ENCODE measurements around the gene UMOD.

Gene UMOD

DNA sequence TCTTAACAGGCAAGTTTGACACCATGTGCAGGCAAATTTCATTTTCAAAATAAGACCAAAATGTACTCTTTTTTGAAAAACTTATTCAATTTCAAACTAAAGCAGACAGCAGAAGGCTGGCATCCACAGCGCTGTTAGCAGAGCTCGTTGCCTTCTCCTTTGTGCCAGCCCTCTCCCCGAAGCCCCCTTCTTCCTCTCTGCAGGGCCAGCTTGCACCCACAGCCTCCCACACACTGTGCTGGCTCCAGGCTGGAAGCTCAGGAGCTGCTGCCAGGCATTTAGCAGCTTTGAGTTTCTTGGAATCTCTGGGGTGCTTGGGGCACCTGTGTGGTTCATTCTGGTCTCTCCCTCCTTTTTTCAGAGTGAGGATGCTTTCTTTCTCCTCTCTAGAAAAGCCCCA, 62.9 kb downstream of the UMOD start:
- H3K27me3 ChIP-seq (ENCODE audit: insufficient read depth, poor library complexity, severe bottlenecking) = peaks cover 3% of the 10 kb centered on the region
- TF ChIP-seq SPI1 (IDR thresholded peaks at IDR 0.05; ENCODE audit: borderline replicate concordance, low read depth) = no peak
- TF ChIP-seq, protein P1, sequence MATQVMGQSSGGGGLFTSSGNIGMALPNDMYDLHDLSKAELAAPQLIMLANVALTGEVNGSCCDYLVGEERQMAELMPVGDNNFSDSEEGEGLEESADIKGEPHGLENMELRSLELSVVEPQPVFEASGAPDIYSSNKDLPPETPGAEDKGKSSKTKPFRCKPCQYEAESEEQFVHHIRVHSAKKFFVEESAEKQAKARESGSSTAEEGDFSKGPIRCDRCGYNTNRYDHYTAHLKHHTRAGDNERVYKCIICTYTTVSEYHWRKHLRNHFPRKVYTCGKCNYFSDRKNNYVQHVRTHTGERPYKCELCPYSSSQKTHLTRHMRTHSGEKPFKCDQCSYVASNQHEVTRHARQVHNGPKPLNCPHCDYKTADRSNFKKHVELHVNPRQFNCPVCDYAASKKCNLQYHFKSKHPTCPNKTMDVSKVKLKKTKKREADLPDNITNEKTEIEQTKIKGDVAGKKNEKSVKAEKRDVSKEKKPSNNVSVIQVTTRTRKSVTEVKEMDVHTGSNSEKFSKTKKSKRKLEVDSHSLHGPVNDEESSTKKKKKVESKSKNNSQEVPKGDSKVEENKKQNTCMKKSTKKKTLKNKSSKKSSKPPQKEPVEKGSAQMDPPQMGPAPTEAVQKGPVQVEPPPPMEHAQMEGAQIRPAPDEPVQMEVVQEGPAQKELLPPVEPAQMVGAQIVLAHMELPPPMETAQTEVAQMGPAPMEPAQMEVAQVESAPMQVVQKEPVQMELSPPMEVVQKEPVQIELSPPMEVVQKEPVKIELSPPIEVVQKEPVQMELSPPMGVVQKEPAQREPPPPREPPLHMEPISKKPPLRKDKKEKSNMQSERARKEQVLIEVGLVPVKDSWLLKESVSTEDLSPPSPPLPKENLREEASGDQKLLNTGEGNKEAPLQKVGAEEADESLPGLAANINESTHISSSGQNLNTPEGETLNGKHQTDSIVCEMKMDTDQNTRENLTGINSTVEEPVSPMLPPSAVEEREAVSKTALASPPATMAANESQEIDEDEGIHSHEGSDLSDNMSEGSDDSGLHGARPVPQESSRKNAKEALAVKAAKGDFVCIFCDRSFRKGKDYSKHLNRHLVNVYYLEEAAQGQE (IDR thresholded peaks at IDR 0.05; ENCODE audit: insufficient replicate concordance, low read depth) = no peak
- TF ChIP-seq POLR2AphosphoS5 (IDR thresholded peaks at IDR 0.05; ENCODE audit: low read depth) = no peak
- TF ChIP-seq GABPA (IDR thresholded peaks at IDR 0.05; ENCODE audit: low read depth) = no peak
- TF ChIP-seq, protein P2, sequence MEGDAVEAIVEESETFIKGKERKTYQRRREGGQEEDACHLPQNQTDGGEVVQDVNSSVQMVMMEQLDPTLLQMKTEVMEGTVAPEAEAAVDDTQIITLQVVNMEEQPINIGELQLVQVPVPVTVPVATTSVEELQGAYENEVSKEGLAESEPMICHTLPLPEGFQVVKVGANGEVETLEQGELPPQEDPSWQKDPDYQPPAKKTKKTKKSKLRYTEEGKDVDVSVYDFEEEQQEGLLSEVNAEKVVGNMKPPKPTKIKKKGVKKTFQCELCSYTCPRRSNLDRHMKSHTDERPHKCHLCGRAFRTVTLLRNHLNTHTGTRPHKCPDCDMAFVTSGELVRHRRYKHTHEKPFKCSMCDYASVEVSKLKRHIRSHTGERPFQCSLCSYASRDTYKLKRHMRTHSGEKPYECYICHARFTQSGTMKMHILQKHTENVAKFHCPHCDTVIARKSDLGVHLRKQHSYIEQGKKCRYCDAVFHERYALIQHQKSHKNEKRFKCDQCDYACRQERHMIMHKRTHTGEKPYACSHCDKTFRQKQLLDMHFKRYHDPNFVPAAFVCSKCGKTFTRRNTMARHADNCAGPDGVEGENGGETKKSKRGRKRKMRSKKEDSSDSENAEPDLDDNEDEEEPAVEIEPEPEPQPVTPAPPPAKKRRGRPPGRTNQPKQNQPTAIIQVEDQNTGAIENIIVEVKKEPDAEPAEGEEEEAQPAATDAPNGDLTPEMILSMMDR (IDR thresholded peaks at IDR 0.05; ENCODE audit: insufficient read depth, low read length) = no peak
- H3K27ac ChIP-seq (replicated peaks) = no peak overlapping the region
- no peak overlapping the region for H3K4me3 ChIP-seq (replicated peaks; ENCODE audit: insufficient read depth, low read length)
- DNase-seq (ENCODE audit: low read depth in 1 of 2, low spot score in 1 of 2) = no peak

DNA sequence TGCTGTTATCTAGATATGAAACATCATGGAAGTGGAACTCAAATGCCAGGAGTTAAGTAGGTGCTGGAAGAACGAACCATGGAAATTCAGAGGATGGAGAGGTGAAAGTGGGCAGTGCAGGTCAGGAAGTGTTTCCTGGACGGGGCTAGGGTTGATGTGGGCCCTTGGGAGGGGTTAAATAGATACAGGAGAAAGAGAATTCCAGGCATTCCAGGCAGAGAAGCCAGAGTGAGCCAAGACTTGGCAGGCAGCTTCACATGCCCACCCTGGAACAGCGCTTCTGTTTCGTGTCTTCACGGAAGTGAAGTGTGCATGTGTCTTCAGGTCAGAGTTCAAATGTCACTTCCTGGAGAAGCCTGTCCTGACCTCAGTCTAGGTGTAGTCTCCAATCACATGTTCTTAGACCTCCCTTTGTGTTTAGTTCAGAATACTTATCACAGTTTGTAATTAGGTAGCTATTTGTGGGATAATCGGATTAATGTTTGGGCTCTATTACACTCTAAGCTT, 66.5 kb downstream of the UMOD start:
- DNase-seq (ENCODE audit: low read depth in 1 of 2, low spot score in 1 of 2) = no peak
- no peak for TF ChIP-seq POLR2AphosphoS5 (IDR thresholded peaks at IDR 0.05; ENCODE audit: low read depth)
- TF ChIP-seq, protein P2 (IDR thresholded peaks at IDR 0.05; ENCODE audit: insufficient read depth, low read length) = no peak
- no peak for TF ChIP-seq SPI1 (IDR thresholded peaks at IDR 0.05; ENCODE audit: borderline replicate concordance, low read depth)
- no peak for TF ChIP-seq GABPA (IDR thresholded peaks at IDR 0.05; ENCODE audit: low read depth)
- TF ChIP-seq, protein P1 (IDR thresholded peaks at IDR 0.05; ENCODE audit: insufficient replicate concordance, low read depth) = no peak
- Histone ChIP-seq H3K27me3 (ENCODE audit: insufficient read depth, poor library complexity, severe bottlenecking) (no peaks in the 10 kb centered on the region), H3K27ac (replicated peaks) (no peak overlapping the region), H3K4me3 (replicated peaks; ENCODE audit: insufficient read depth, low read length) (no peak overlapping the region)

All from HL-60 (cell line).